Endothelial cell of umbilical vein (primary cell): ENCODE data around the gene GAS2L2. TPM values are rescaled to one million over a fixed set of nuclear protein-coding genes. Genes with fewer than 3 reads are reported as not detected.

Experiments
- BruUV-seq: library from RNA; stranded (reverse); fragments of 400-500 nt; replicated peaks from 2 replicates; lab custom pipeline; 2021; lab: Mats Ljungman, UMichigan
- CTCF ChIA-PET: fragments of 300-600, 350-600 bp; sonication (Branson Sonifier 250); formaldehyde crosslinking; loops from one replicate; lab custom pipeline; 2021; ENCODE audit warnings: antibody characterized with exemption, inconsistent platforms; lab: Charles Lee
- POLR2A ChIA-PET: fragments of 300-600, 350-600 bp; sonication (Branson Sonifier 250); formaldehyde crosslinking; loops from one replicate; lab custom pipeline; 2021; ENCODE audit warnings: antibody characterized with exemption, inconsistent platforms; lab: Charles Lee
- DNase-seq: peaks from one replicate; pipeline ENCODE4 v3.0.0-alpha.2; 2011; ENCODE audit warnings: low read depth, low spot score
- FAIRE-seq: peaks from 2 replicates; lab custom pipeline; 2011; peaks lifted over from hg19 to GRCh38; lab: Jason Lieb, UNC
- H2AFZ ChIP-seq: 2 replicates; pipeline ENCODE4 v1.6.0; 2012; ENCODE audit warnings: low read depth, low read length, control low read depth, inconsistent platforms
- H3K27ac ChIP-seq: 2 replicates; pipeline ENCODE4 v1.5.1; 2011; ENCODE audit warnings: low read depth, mild to moderate bottlenecking, control low read depth, low read length, moderate library complexity; ENCODE audit not compliant: insufficient read depth
- H3K27me3 ChIP-seq, 2 experiments: 2 replicates each; pipeline versions ENCODE4 v1.6.0 to v1.6.1; 2011; ENCODE audit warnings: low read length in 2 of 2, mixed read lengths in 1 of 2; ENCODE audit not compliant: control insufficient read depth in 2 of 2, insufficient read depth in 2 of 2
- H3K36me3 ChIP-seq, 2 experiments: 2 replicates in 1 of 2; 3 replicates in 1 of 2; pipeline ENCODE4 v1.5.1; 2011; ENCODE audit warnings: low read length in 2 of 2, mild to moderate bottlenecking in 1 of 2, moderate library complexity in 1 of 2; ENCODE audit not compliant: control insufficient read depth in 2 of 2, insufficient read depth in 2 of 2; ENCODE audit errors: extremely low read depth in 1 of 2
- H3K4me1 ChIP-seq: 3 replicates; pipeline ENCODE4 v1.5.1; 2011; ENCODE audit warnings: mild to moderate bottlenecking, low read length; ENCODE audit not compliant: control insufficient read depth, insufficient read depth; ENCODE audit errors: extremely low read depth
- H3K4me2 ChIP-seq: 2 replicates; pipeline ENCODE4 v1.6.1; 2011; ENCODE audit warnings: low read length, control low read depth, mixed read lengths; ENCODE audit not compliant: insufficient read depth
- H3K4me3 ChIP-seq, 3 experiments: fragments of 200-600 bp in 1 of 3; sonication (generic), shearing (Covaris generic) in 1 of 3; replicated peaks in 1 of 3; 2 replicates each; pipeline ENCODE4 v1.5.1; 2011 to 2016; ENCODE audit warnings: control low read depth in 3 of 3, low read length in 3 of 3, mild to moderate bottlenecking in 2 of 3, inconsistent platforms in 1 of 3, low read depth in 1 of 3, moderate library complexity in 1 of 3; ENCODE audit not compliant: insufficient read depth in 1 of 3
- H3K79me2 ChIP-seq: 2 replicates; pipeline ENCODE4 v1.6.0; 2012; ENCODE audit warnings: low read length, inconsistent platforms; ENCODE audit not compliant: control insufficient read depth, insufficient read depth
- H3K9ac ChIP-seq: replicated peaks from 2 replicates; pipeline ENCODE3; 2011; ENCODE audit warnings: low read length, control low read depth; ENCODE audit not compliant: insufficient read depth; ENCODE audit errors: extremely low read depth
- H3K9me1 ChIP-seq: replicated peaks from 3 replicates; pipeline ENCODE4 v1.6.0; 2011; ENCODE audit warnings: mild to moderate bottlenecking, low read length; ENCODE audit not compliant: control insufficient read depth, insufficient read depth; ENCODE audit errors: extremely low read depth
- H3K9me3 ChIP-seq: replicated peaks from 2 replicates; pipeline ENCODE4 v1.5.1; 2012; ENCODE audit warnings: low read length, inconsistent platforms; ENCODE audit not compliant: control insufficient read depth, insufficient read depth
- H4K20me1 ChIP-seq: replicated peaks from 2 replicates; pipeline ENCODE3; 2011; ENCODE audit warnings: mild to moderate bottlenecking, low read length; ENCODE audit not compliant: control insufficient read depth, insufficient read depth; ENCODE audit errors: extremely low read depth
- CTCF ChIP-seq, 2 donors: IDR thresholded peaks; 1 replicate in 1 of 2; 2 replicates in 1 of 2; pipeline ENCODE4 v1.5.1; 2011; ENCODE audit warnings: low read length in 2 of 2, mild to moderate bottlenecking in 2 of 2, moderate library complexity in 2 of 2, control low read depth in 1 of 2, inconsistent platforms in 1 of 2, low read depth in 1 of 2; ENCODE audit not compliant: insufficient read depth in 1 of 2; ENCODE audit errors: extremely low read depth in 1 of 2
- EZH2 ChIP-seq: IDR thresholded peaks from 2 replicates; pipeline ENCODE4 v1.6.1; 2012; ENCODE audit warnings: borderline replicate concordance, low read depth, mild to moderate bottlenecking, moderate library complexity, low read length, inconsistent platforms; ENCODE audit not compliant: severe bottlenecking
- FOS ChIP-seq: IDR thresholded peaks from 2 replicates; pipeline ENCODE4 v1.6.1; 2011; ENCODE audit warnings: mild to moderate bottlenecking, low read length, moderate library complexity, borderline replicate concordance; ENCODE audit not compliant: insufficient read depth
- GATA2 ChIP-seq: IDR thresholded peaks from 2 replicates; pipeline ENCODE4 v1.7.0; 2011; ENCODE audit warnings: low read depth, mild to moderate bottlenecking, moderate library complexity, mixed read lengths, low read length; ENCODE audit not compliant: insufficient read length, insufficient read depth
- JUN ChIP-seq: IDR thresholded peaks from 2 replicates; pipeline ENCODE4 v1.6.1; 2011; ENCODE audit warnings: borderline replicate concordance, low read depth; ENCODE audit not compliant: insufficient read length, insufficient read depth
- MAX ChIP-seq: IDR thresholded peaks from 2 replicates; pipeline ENCODE4 v1.6.1; 2011; ENCODE audit not compliant: insufficient read depth, insufficient read length
- MYC ChIP-seq: IDR thresholded peaks from one replicate; pipeline ENCODE4 v1.6.1; 2011; ENCODE audit warnings: mild to moderate bottlenecking, low read depth, low read length
- POLR2A ChIP-seq: IDR thresholded peaks from 2 replicates; pipeline ENCODE4 v1.6.1; 2012; ENCODE audit warnings: low read depth, mild to moderate bottlenecking, control low read depth, low read length
- POLR2AphosphoS5 ChIP-seq: IDR thresholded peaks from 2 replicates; pipeline ENCODE4 v1.6.1; 2012; ENCODE audit warnings: low read depth, mild to moderate bottlenecking, control low read depth, low read length, moderate library complexity; ENCODE audit not compliant: insufficient read depth
- dilution Hi-C: fragments of 300-500 bp; cut with MboI; formaldehyde crosslinking; loops from one replicate; pipeline ENCODE4 v1.15.0; 2019; ENCODE audit warnings: low sequenced_read_pairs; ENCODE audit not compliant: extremely low pct_ligation_motif_present
- intact Hi-C: fragments of 100-400 bp; cut with micrococcal nuclease; formaldehyde crosslinking; loops from one replicate; pipeline ENCODE4 v1.10.0; 2022
- polyA plus RNA-seq, 4 experiments: library from polyadenylated mRNA; depleted of rRNA in 3 of 4; stranded (reverse) in 3 of 4; unstranded in 1 of 4; fragments of >200 nt; gene quantifications; 2 replicates each; pipeline versions ENCODE4 v1.2.1 to v1.2.3, GENCODE V29; 2011 to 2012; ENCODE audit warnings: missing spikeins in 1 of 4
- total RNA-seq: library from RNA; stranded (reverse); gene quantifications from 2 replicates; pipeline ENCODE4 v1.2.3, GENCODE V29; 2021

Gene GAS2L2
- total and polyA plus RNA-seq, 2 donors (not counting 3 experiments of a cell fraction or from before 2014, with no cell fraction given): not detected

- no TSS peak for BruUV-seq
- TF ChIP-seq FOS (no peak), MAX (no peak), POLR2AphosphoS5 (no peak), GATA2 (no peak)
- intact Hi-C loops (no loop called here), dilution Hi-C loops (loop anchor here (25.0 kb wide), 1 partner anchor 133 kb away; no protein-coding TSS in a partner anchor)
- Histone ChIP-seq H3K9ac (no peak overlapping the region), H3K27ac (no peak overlapping the region), H3K36me3 (no peaks in the 10 kb centered on the region), H3K4me1 (no peaks in the 10 kb centered on the region), H4K20me1 (no peaks in the 10 kb centered on the region), H3K79me2 (no peaks in the 10 kb centered on the region), H3K9me3 (no peaks in the 10 kb centered on the region), H2AFZ (no peak overlapping the region), H3K4me2 (no peak overlapping the region), H3K27me3 (peaks cover 36 to 39% of the 10 kb centered on the region in 2 experiments), H3K9me1 (no peaks in the 10 kb centered on the region), H3K4me3 (no peak overlapping the region)
- POLR2A ChIA-PET: no interaction called here
- FAIRE-seq (no peak), DNase-seq (no peak)
- CTCF ChIA-PET: interaction anchor here (2.0 to 6.7 kb wide), 2 partner anchors 18 to 131 kb away, joined by 13 to 270 read pairs; no protein-coding TSS in a partner anchor
Measured at GRCh38 chr17:35745246-35745645, 7.8 kb downstream of the GAS2L2 start.

GRCh38 chr17:35744830-35745229 is 8.2 kb downstream of the GAS2L2 start:
- Histone ChIP-seq H3K9ac (no peak overlapping the region), H3K4me1 (no peaks in the 10 kb centered on the region), H4K20me1 (no peaks in the 10 kb centered on the region), H3K36me3 (no peaks in the 10 kb centered on the region), H2AFZ (no peak overlapping the region), H3K4me3 (no peak overlapping the region), H3K9me3 (no peaks in the 10 kb centered on the region), H3K27ac (no peak overlapping the region), H3K4me2 (no peak overlapping the region), H3K9me1 (no peaks in the 10 kb centered on the region), H3K79me2 (no peaks in the 10 kb centered on the region), H3K27me3 (peaks cover 34 to 39% of the 10 kb centered on the region in 2 experiments)
- ChIA-PET CTCF (interaction anchor here (1.4 to 6.7 kb wide), 3 partner anchors 19 to 206 kb away, joined by 4 to 270 read pairs (median 13); no protein-coding TSS in a partner anchor), POLR2A (no interaction called here)
- no peak for TF ChIP-seq JUN
- TF ChIP-seq CTCF (IDR thresholded peaks at IDR 0.05; ENCODE audit: extremely low read depth in 1 of 2, insufficient read depth in 1 of 2, low read depth in 1 of 2, low read length in 2 of 2): no peak
- TF ChIP-seq FOS: no peak
- no peak for TF ChIP-seq MAX
- TF ChIP-seq POLR2AphosphoS5: no peak
- TF ChIP-seq POLR2A: no peak
- TF ChIP-seq EZH2: no peak
- TF ChIP-seq MYC: no peak
- TF ChIP-seq GATA2: no peak
- BruUV-seq: no TSS peak
- intact Hi-C loops (no loop called here), dilution Hi-C loops (loop anchor here (25.0 kb wide), 1 partner anchor 133 kb away; no protein-coding TSS in a partner anchor)
- no peak for FAIRE-seq
- DNase-seq: no peak
